Activated T-cell treated with anti-CD3 and anti-CD28 coated beads, Interleukin-2, amount 50 U/mL, for 72 hours (primary cell): Measurements from ENCODE around the gene CCL16. TPM values are rescaled to one million over a fixed set of nuclear protein-coding genes. Genes with fewer than 3 reads are reported as not detected.
"Not testable (repeated sequence)": the region's sequence is repeated elsewhere in the genome, so short reads cannot be mapped to it uniquely, and the experiment has no call there.

Experiments
- ATAC-seq, 2 donors: fragments of 150-1000 bp; cut with Tn5 transposase; replicated peaks in 1 of 2; 2 replicates each; pipeline ENCODE4 v1.10.0; 2021; ENCODE audit warnings: moderate library complexity in 2 of 2, mild to moderate bottlenecking in 1 of 2
- DNase-seq, 2 donors: peaks; one replicate each; pipeline ENCODE4 v3.0.0; 2021 to 2022; ENCODE audit warnings: mixed read lengths in 1 of 2
- H3K27ac Mint-ChIP-seq: one replicate; pipeline ENCODE4 v1.8.0; 2022; ENCODE audit warnings: mild to moderate bottlenecking, moderate library complexity, mixed read lengths
- H3K27me3 Mint-ChIP-seq: one replicate; pipeline ENCODE4 v1.8.0; 2022; ENCODE audit warnings: low read depth, mixed read lengths
- H3K36me3 Mint-ChIP-seq, 2 donors: one replicate each; pipeline ENCODE4 v1.8.0; 2022; ENCODE audit warnings: mixed read lengths in 2 of 2, mild to moderate bottlenecking in 1 of 2; ENCODE audit not compliant: insufficient read depth in 2 of 2
- H3K4me1 Mint-ChIP-seq: one replicate; pipeline ENCODE4 v1.8.0; 2022; ENCODE audit warnings: low read depth, mixed read lengths
- H3K4me3 Mint-ChIP-seq, 2 donors: one replicate each; pipeline ENCODE4 v1.8.0; 2022; ENCODE audit warnings: mild to moderate bottlenecking in 2 of 2, mixed read lengths in 2 of 2, moderate library complexity in 2 of 2
- H3K9me3 Mint-ChIP-seq, 2 donors: one replicate each; pipeline ENCODE4 v1.8.0; 2022; ENCODE audit warnings: mixed read lengths in 2 of 2
- total RNA-seq, 2 donors: library from RNA; stranded (reverse); gene quantifications; one replicate each; pipeline ENCODE4 v1.2.3, GENCODE V29; 2022

Gene CCL16
- total RNA-seq, 2 donors from 2014 or later, result not detected

GRCh38 chr17:36001862-36002603, 20.7 kb upstream of the CCL16 start:
- peaks cover 15% of the 10 kb centered on the region for H3K27me3 Mint-ChIP-seq
- H3K4me1 Mint-ChIP-seq, result no peaks in the 10 kb centered on the region

GRCh38 chr17:36001110-36001771, 19.9 kb upstream of the CCL16 start, which contains the start of gene CCL15:
Gene CCL15 (minus strand): TSS chr17:36001553. CDS start chr17:36001492, 61 bp downstream.
- H3K9me3 Mint-ChIP-seq, result no peaks in the 10 kb centered on the region
- H3K36me3 Mint-ChIP-seq, result no peaks in the 10 kb centered on the region
- peaks cover 23% of the 10 kb centered on the region for H3K27me3 Mint-ChIP-seq
- H3K4me1 Mint-ChIP-seq, result no peaks in the 10 kb centered on the region
- no peak within 1 kb of the TSS for H3K4me3 Mint-ChIP-seq
- no peak for DNase-seq
- ATAC-seq, result no peak
- no peak within 1 kb of the TSS for H3K27ac Mint-ChIP-seq

More at GRCh38 chr17:36001862-36002603, 20.7 kb upstream of the CCL16 start:
- Mint-ChIP-seq H3K27ac (no peak overlapping the region), H3K9me3 (no peaks in the 10 kb centered on the region), H3K36me3 (no peaks in the 10 kb centered on the region), H3K4me3 (no peak overlapping the region)
- ATAC-seq (no peak), DNase-seq (no peak)

- Mint-ChIP-seq H3K4me3 (no peak overlapping the region), H3K36me3 (no peaks in the 10 kb centered on the region), H3K27me3 (peaks cover 25% of the 10 kb centered on the region), H3K4me1 (no peaks in the 10 kb centered on the region), H3K9me3 (no peaks in the 10 kb centered on the region), H3K27ac (no peak overlapping the region)
- no peak for ATAC-seq
- DNase-seq, result no peak
These were observed 19.4 kb upstream of the CCL16 start for GRCh38 chr17:36000732-36001109.

GRCh38 chr17:35998756-35999155, 17.5 kb upstream of the CCL16 start:
- Mint-ChIP-seq H3K9me3 (no peaks in the 10 kb centered on the region), H3K4me3 (no peak overlapping the region), H3K36me3 (no peaks in the 10 kb centered on the region), H3K27me3 (peaks cover 39% of the 10 kb centered on the region), H3K27ac (peak overlapping the region; percentile 55), H3K4me1 (no peaks in the 10 kb centered on the region)
- no peak for ATAC-seq
- no peak for DNase-seq

GRCh38 chr17:35998018-35998545, 16.8 kb upstream of the CCL16 start:
- no peaks in the 10 kb centered on the region for H3K4me1 Mint-ChIP-seq
- no peak for DNase-seq

GRCh38 chr17:35995346-35995745, 14.0 kb upstream of the CCL16 start:
- not testable (repeated sequence) for H3K36me3 Mint-ChIP-seq, H3K27ac Mint-ChIP-seq, ATAC-seq, DNase-seq, H3K4me3 Mint-ChIP-seq, H3K9me3 Mint-ChIP-seq, H3K4me1 Mint-ChIP-seq
- peaks cover 47% of the 10 kb centered on the region for H3K27me3 Mint-ChIP-seq

More at GRCh38 chr17:35998018-35998545, 16.8 kb upstream of the CCL16 start:
- H3K36me3 Mint-ChIP-seq, result no peaks in the 10 kb centered on the region
- no peak overlapping the region for H3K27ac Mint-ChIP-seq
- H3K9me3 Mint-ChIP-seq, result no peaks in the 10 kb centered on the region
- H3K27me3 Mint-ChIP-seq, result peaks cover 41% of the 10 kb centered on the region
- no peak overlapping the region for H3K4me3 Mint-ChIP-seq
- no peak for ATAC-seq

- no peaks in the 10 kb centered on the region for H3K4me1 Mint-ChIP-seq
- peaks cover 0 to 4% of the 10 kb centered on the region in 2 donors for H3K36me3 Mint-ChIP-seq
- DNase-seq, result no peak
- H3K4me3 Mint-ChIP-seq, result no peak overlapping the region
- ATAC-seq, result no peak
- peaks cover 3 to 4% of the 10 kb centered on the region in 2 donors for H3K9me3 Mint-ChIP-seq
- no peak overlapping the region for H3K27ac Mint-ChIP-seq
- H3K27me3 Mint-ChIP-seq, result peaks cover 34% of the 10 kb centered on the region
These were observed 9.8 kb upstream of the CCL16 start for GRCh38 chr17:35991075-35991474.

GRCh38 chr17:35988164-35988563, 6.9 kb upstream of the CCL16 start:
- Mint-ChIP-seq H3K9me3 (peaks cover 3 to 4% of the 10 kb centered on the region in 2 donors), H3K27ac (no peak overlapping the region), H3K4me1 (no peaks in the 10 kb centered on the region), H3K36me3 (peaks cover 0 to 4% of the 10 kb centered on the region in 2 donors), H3K27me3 (peaks cover 14% of the 10 kb centered on the region), H3K4me3 (no peak overlapping the region)
- DNase-seq (no peak), ATAC-seq (no peak)

- no peak within 1 kb of the TSS for H3K27ac Mint-ChIP-seq
- H3K4me3 Mint-ChIP-seq, result no peak within 1 kb of the TSS
- peaks cover 0 to 4% of the 10 kb centered on the region in 2 donors for H3K36me3 Mint-ChIP-seq
- DNase-seq (no peak), ATAC-seq (no peak)
- peaks cover 8% of the 10 kb centered on the region for H3K27me3 Mint-ChIP-seq
- peaks cover 3 to 4% of the 10 kb centered on the region in 2 donors for H3K9me3 Mint-ChIP-seq
- no peaks in the 10 kb centered on the region for H3K4me1 Mint-ChIP-seq
These were observed 5.3 kb upstream of the CCL16 start, which contains the start of gene CCL14 for GRCh38 chr17:35986643-35987042. Gene CCL14 (minus strand): TSS chr17:35986729. CDS start chr17:35986649, 80 bp downstream.

GRCh38 chr17:35984140-35984539, 2.8 kb upstream of the CCL16 start:
- ATAC-seq (no peak), DNase-seq (no peak)
- Mint-ChIP-seq H3K27ac (no peak overlapping the region), H3K36me3 (peaks cover 0 to 2% of the 10 kb centered on the region in 2 donors), H3K4me1 (no peaks in the 10 kb centered on the region), H3K27me3 (peaks cover 8% of the 10 kb centered on the region), H3K9me3 (peaks cover 0 to 2% of the 10 kb centered on the region in 2 donors), H3K4me3 (no peak overlapping the region)

- H3K27ac Mint-ChIP-seq, result no peak overlapping the region
- H3K9me3 Mint-ChIP-seq, result no peaks in the 10 kb centered on the region
- H3K36me3 Mint-ChIP-seq, result no peaks in the 10 kb centered on the region
- ATAC-seq (no peak), DNase-seq (no peak)
- H3K4me1 Mint-ChIP-seq, result no peaks in the 10 kb centered on the region
- no peak overlapping the region for H3K4me3 Mint-ChIP-seq
- H3K27me3 Mint-ChIP-seq, result peaks cover 8% of the 10 kb centered on the region
These were observed 1.3 kb upstream of the CCL16 start for GRCh38 chr17:35982409-35983191.

- ATAC-seq (no peak), DNase-seq (peak in 1 of 2 donors; percentile 15)
- no peaks in the 10 kb centered on the region for H3K4me1 Mint-ChIP-seq
- no peaks in the 10 kb centered on the region for H3K36me3 Mint-ChIP-seq
- no peaks in the 10 kb centered on the region for H3K9me3 Mint-ChIP-seq
- peaks cover 8% of the 10 kb centered on the region for H3K27me3 Mint-ChIP-seq
- no peak overlapping the region for H3K4me3 Mint-ChIP-seq
- H3K27ac Mint-ChIP-seq, result no peak overlapping the region
These were observed 622 bp upstream of the CCL16 start for GRCh38 chr17:35981908-35982330.

- ATAC-seq (no peak), DNase-seq (no peak)
- no peaks in the 10 kb centered on the region for H3K36me3 Mint-ChIP-seq
- H3K4me3 Mint-ChIP-seq, result no peak overlapping the region
- no peaks in the 10 kb centered on the region for H3K4me1 Mint-ChIP-seq
- no peak overlapping the region for H3K27ac Mint-ChIP-seq
- H3K9me3 Mint-ChIP-seq, result no peaks in the 10 kb centered on the region
- H3K27me3 Mint-ChIP-seq, result no peaks in the 10 kb centered on the region
These were observed 3.0 kb downstream of the CCL16 start for GRCh38 chr17:35978346-35978745.
